Raji (cell line): ENCODE measurements around the gene FAM83G.

ENCODE experiments used
- POLR2A ChIP-seq: IDR thresholded peaks from 2 replicates; pipeline ENCODE4 v1.6.1; 2011; ENCODE audit warnings: low read depth, low read length, control low read depth; ENCODE audit not compliant: insufficient read depth

Gene FAM83G

GRCh38 chr17:19001907-19002590 is 2.5 kb downstream of the FAM83G start:
- no peak for TF ChIP-seq POLR2A

GRCh38 chr17:19000531-19001325 is 3.8 kb downstream of the FAM83G start:
- TF ChIP-seq POLR2A = no peak

GRCh38 chr17:18999911-19000310 is 4.7 kb downstream of the FAM83G start:
- TF ChIP-seq POLR2A = no peak

- TF ChIP-seq POLR2A = no peak
These were observed 5.2 kb downstream of the FAM83G start for GRCh38 chr17:18999394-18999793.

- TF ChIP-seq POLR2A = no peak
These were observed 6.8 kb downstream of the FAM83G start for GRCh38 chr17:18997650-18998196.

- no peak for TF ChIP-seq POLR2A
These were observed 8.1 kb downstream of the FAM83G start for GRCh38 chr17:18996458-18996857.

- TF ChIP-seq POLR2A = no peak
These were observed 9.3 kb downstream of the FAM83G start for GRCh38 chr17:18995220-18995619.

- no peak for TF ChIP-seq POLR2A
These were observed 9.9 kb downstream of the FAM83G start for GRCh38 chr17:18994631-18995030.

GRCh38 chr17:18993905-18994526 is 10.5 kb downstream of the FAM83G start:
- no peak for TF ChIP-seq POLR2A

- TF ChIP-seq POLR2A = no peak
These were observed 12.0 kb downstream of the FAM83G start for GRCh38 chr17:18992454-18993130.

GRCh38 chr17:18991531-18992315 is 12.8 kb downstream of the FAM83G start:
- no peak for TF ChIP-seq POLR2A

- TF ChIP-seq POLR2A = no peak
These were observed 14.2 kb downstream of the FAM83G start for GRCh38 chr17:18990331-18990730.

GRCh38 chr17:18988546-18989173 is 15.9 kb downstream of the FAM83G start:
- no peak for TF ChIP-seq POLR2A
